Natural killer cell treated with Interleukin-12 subunit alpha and Interleukin-12 subunit beta and Interleukin-15 and Interleukin-18, amount 100 ng/mL, for 72 hours (primary cell): ENCODE data around the gene PTGR2. TPM values are rescaled to one million over a fixed set of nuclear protein-coding genes. Genes with fewer than 3 reads are reported as not detected.
A peak's percentile ranks its signal among the peaks of the same experiment; 100 is the strongest.
"Not testable (repeated sequence)": the region's sequence is repeated elsewhere in the genome, so short reads cannot be mapped to it uniquely, and the experiment has no call there.

Experiments
- ATAC-seq, 2 donors: fragments of 150-1000 bp; cut with Tn5 transposase in 1 of 2; sonication (Bioruptor Pico), chemical (Tn5 transposase) in 1 of 2; 2 replicates each; pipeline ENCODE4 v1.10.0; 2021
- DNase-seq: peaks from one replicate; pipeline ENCODE4 v3.0.0; 2022; ENCODE audit warnings: low spot score
- H3K27ac Mint-ChIP-seq, 2 donors: 1 replicate in 1 of 2; 2 replicates in 1 of 2; pipeline ENCODE4 v1.8.0; 2022; ENCODE audit warnings: mixed read lengths in 2 of 2, mild to moderate bottlenecking in 1 of 2, moderate library complexity in 1 of 2
- H3K27me3 Mint-ChIP-seq, 2 donors: 1 replicate in 1 of 2; 2 replicates in 1 of 2; pipeline ENCODE4 v1.8.0; 2022; ENCODE audit warnings: mixed read lengths in 2 of 2
- H3K36me3 Mint-ChIP-seq: one replicate; pipeline ENCODE4 v1.8.0; 2022; ENCODE audit warnings: mixed read lengths
- H3K4me1 Mint-ChIP-seq, 2 donors: 1 replicate in 1 of 2; 2 replicates in 1 of 2; pipeline ENCODE4 v1.8.0; 2022; ENCODE audit warnings: low read depth in 2 of 2, mixed read lengths in 2 of 2, mild to moderate bottlenecking in 1 of 2
- H3K4me3 Mint-ChIP-seq: one replicate; pipeline ENCODE4 v1.8.0; 2022; ENCODE audit warnings: mixed read lengths
- H3K9me3 Mint-ChIP-seq: 2 replicates; pipeline ENCODE4 v1.8.0; 2022; ENCODE audit warnings: mixed read lengths
- total RNA-seq, 2 donors: library from RNA; stranded (reverse); gene quantifications; one replicate each; pipeline ENCODE4 v1.2.3, GENCODE V29; 2022

Gene PTGR2
- total RNA-seq, 2 donors from 2014 or later, result 2.8 to 4.6 TPM

DNA sequence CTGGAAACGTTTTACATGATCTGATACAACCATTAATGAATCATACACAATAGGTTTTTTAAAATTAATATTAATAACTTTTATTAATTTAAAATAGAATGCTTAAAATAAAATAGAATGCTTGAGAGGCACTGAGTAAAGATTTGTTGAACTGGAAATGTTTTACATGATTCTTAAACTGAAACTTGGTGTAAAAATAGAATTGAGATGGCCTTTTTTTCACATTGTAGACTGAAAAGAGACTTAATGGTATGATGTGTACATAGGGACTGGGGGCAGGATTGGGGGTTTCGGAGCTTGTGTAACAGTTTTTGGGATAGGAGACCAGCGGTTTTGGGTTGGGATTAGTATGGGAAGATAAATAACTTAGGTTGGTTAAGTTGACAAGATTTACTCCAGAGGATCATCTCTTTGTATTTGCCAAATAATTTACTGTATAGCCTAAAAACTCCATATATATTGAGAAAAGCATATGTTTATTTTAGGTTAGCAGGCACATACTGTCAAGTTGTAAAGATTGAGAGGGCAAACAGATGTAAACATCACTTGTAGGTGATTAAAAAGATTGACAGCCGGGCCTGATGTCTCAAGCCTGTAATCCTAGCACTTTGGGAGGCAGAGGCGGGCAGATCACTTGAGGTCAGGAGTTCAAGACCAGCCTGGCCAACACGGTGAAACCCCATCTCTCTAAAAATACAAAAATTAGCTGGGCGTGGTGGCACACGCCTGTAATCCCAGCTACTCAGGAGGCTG lies 33.0 kb downstream of the PTGR2 start:
- no peak for ATAC-seq
- no peaks in the 10 kb centered on the region for H3K36me3 Mint-ChIP-seq
- H3K27me3 Mint-ChIP-seq, result no peaks in the 10 kb centered on the region
- no peak for DNase-seq
- H3K27ac Mint-ChIP-seq, result peak overlapping the region; percentile 35 to 63
- peak overlapping the region; percentile 93 for H3K4me3 Mint-ChIP-seq
- H3K9me3 Mint-ChIP-seq, result no peaks in the 10 kb centered on the region
- peaks cover 34 to 39% of the 10 kb centered on the region in 2 donors for H3K4me1 Mint-ChIP-seq

DNA sequence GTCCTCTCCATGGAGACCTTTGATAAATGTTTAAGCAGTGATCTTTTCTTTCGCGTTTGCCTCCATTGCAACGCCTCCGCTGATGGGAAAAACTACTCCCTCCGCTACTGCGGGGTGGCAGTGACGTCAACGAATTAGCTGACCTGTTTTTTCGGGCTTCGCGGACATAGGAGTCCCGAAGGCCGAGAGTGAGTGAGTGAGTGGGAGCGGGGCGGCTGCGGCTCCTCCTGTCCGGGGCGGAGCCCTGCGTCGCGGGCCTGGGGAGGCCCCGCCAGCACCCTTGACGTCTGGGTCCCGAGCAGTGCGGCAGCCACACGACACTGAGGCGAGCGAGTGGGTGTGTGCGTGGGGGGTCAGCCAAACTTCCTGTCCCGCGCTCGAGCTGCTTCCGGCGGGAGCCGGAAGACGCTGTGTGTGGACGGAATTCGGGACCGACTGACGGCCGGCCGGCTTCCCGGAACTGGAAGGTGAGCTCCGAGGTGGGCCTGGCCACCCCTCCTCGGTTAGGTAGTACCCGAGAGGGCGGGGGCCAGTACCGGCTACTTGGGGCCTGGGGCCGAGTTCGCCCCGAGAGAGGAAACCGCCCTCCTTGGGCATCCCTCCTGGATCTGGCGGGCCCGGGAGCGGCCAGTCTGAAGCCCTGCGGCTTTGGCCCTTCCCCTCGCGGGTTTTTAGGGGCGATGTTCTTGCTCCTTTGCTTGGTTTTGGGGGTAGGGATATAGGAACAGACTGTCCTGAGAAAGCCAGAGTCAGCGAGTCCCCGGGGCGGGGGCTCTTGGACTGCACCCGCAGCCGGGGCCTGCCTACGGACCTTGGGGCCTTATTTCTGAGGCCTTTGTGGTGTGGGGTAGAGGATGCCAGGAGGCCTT lies 35.1 kb downstream of the PTGR2 start, which contains the start of gene ZNF410:
ZNF410 (plus strand) TSS at position 411 of the 869 bp plus-strand sequence. CDS start 5,317 bp downstream, outside the sequence.
- DNase-seq, result peak; percentile 98
- no peaks in the 10 kb centered on the region for H3K36me3 Mint-ChIP-seq
- no peaks in the 10 kb centered on the region for H3K27me3 Mint-ChIP-seq
- peaks cover 37 to 42% of the 10 kb centered on the region in 2 donors for H3K4me1 Mint-ChIP-seq
- peak; percentile 100 for ATAC-seq
- peak within 1 kb of the TSS; percentile 97 to 100 for H3K27ac Mint-ChIP-seq
- peak within 1 kb of the TSS; percentile 93 for H3K4me3 Mint-ChIP-seq
- H3K9me3 Mint-ChIP-seq, result no peaks in the 10 kb centered on the region

DNA sequence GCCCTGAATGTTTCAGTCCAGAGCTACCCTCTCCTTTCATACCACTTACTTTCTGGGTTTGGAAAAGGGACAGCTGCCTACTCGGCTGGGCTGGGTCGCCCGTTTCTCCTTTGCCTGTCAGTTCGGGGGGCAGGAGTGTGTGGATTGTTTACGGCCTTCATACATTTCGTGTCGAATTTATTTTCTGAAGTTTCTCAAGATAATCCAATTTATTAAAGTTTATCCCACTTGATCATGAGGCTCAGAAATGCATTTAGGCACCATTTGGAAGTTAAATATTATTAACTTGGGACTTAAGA lies 35.6 kb downstream of the PTGR2 start:
- no peaks in the 10 kb centered on the region for H3K36me3 Mint-ChIP-seq
- H3K4me1 Mint-ChIP-seq, result peaks cover 41 to 45% of the 10 kb centered on the region in 2 donors
- peak overlapping the region; percentile 93 for H3K4me3 Mint-ChIP-seq
- DNase-seq (no peak), ATAC-seq (no peak)
- peak overlapping the region; percentile 97 to 100 for H3K27ac Mint-ChIP-seq
- no peaks in the 10 kb centered on the region for H3K27me3 Mint-ChIP-seq
- H3K9me3 Mint-ChIP-seq, result no peaks in the 10 kb centered on the region

- no peak for DNase-seq
- no peak for ATAC-seq
- Mint-ChIP-seq H3K4me3 (peak overlapping the region; percentile 93), H3K36me3 (no peaks in the 10 kb centered on the region), H3K27me3 (no peaks in the 10 kb centered on the region), H3K9me3 (no peaks in the 10 kb centered on the region), H3K27ac (peak overlapping the region; percentile 97 to 100), H3K4me1 (peaks cover 41 to 45% of the 10 kb centered on the region in 2 donors)
Observed at GRCh38 chr14:73887694-73888459, 36.2 kb downstream of the PTGR2 start.

DNA sequence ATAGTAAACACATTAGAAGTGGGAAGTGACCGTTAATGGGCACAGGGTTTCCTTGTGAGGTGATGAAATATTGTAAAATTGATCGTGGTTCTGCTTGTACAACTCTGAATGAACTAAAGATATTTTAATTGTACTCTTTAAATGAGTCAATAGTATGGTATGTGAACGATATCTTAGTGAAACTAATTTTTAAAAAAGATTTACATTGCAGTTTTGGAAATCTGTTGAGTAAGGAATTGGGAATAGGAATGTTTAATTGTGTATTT lies 36.8 kb downstream of the PTGR2 start:
- Mint-ChIP-seq H3K36me3 (no peaks in the 10 kb centered on the region), H3K4me1 (peaks cover 41 to 45% of the 10 kb centered on the region in 2 donors), H3K27me3 (no peaks in the 10 kb centered on the region), H3K9me3 (no peaks in the 10 kb centered on the region), H3K27ac (peak overlapping the region; percentile 97 to 100), H3K4me3 (peak overlapping the region; percentile 93)
- no peak for ATAC-seq
- no peak for DNase-seq

GRCh38 chr14:73888971-73889370 lies 37.3 kb downstream of the PTGR2 start:
- H3K4me1 Mint-ChIP-seq, result peaks cover 45 to 50% of the 10 kb centered on the region in 2 donors
- H3K4me3 Mint-ChIP-seq, result peak overlapping the region; percentile 93
- DNase-seq (no peak), ATAC-seq (no peak)
- peak overlapping the region; percentile 97 to 100 for H3K27ac Mint-ChIP-seq
- H3K27me3 Mint-ChIP-seq, result no peaks in the 10 kb centered on the region
- peaks cover 4% of the 10 kb centered on the region for H3K36me3 Mint-ChIP-seq
- no peaks in the 10 kb centered on the region for H3K9me3 Mint-ChIP-seq

DNA sequence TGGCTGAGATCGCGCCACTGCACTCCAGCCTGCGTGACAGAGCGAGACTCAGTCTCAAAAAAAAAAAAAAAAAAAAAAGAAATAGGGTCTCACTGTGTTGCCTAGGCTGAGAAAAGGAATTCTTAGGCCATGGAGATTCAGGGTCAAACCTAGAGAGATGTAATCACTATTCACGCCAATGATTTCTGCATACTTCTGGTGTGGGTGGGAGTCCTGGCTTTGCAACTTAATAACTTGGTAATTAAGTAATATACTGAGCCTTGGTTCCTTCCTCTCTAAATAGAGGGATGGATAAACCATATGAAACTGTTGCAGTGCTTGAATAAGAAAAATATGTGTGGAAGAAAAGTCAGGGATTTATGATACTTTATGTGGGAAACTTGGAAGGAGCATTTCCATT lies 37.7 kb downstream of the PTGR2 start:
- H3K9me3 Mint-ChIP-seq, result no peaks in the 10 kb centered on the region
- H3K4me1 Mint-ChIP-seq, result peaks cover 46 to 49% of the 10 kb centered on the region in 2 donors
- DNase-seq (no peak), ATAC-seq (no peak)
- peak overlapping the region in 1 of 2 donors; percentile 97 for H3K27ac Mint-ChIP-seq
- peaks cover 9% of the 10 kb centered on the region for H3K36me3 Mint-ChIP-seq
- peak overlapping the region; percentile 39 for H3K4me3 Mint-ChIP-seq
- H3K27me3 Mint-ChIP-seq, result no peaks in the 10 kb centered on the region

GRCh38 chr14:73894180-73894687 lies 42.6 kb downstream of the PTGR2 start:
- Mint-ChIP-seq H3K4me1 (peaks cover 22 to 28% of the 10 kb centered on the region in 2 donors), H3K36me3 (peaks cover 25% of the 10 kb centered on the region)
- DNase-seq, H3K27ac Mint-ChIP-seq, ATAC-seq, H3K9me3 Mint-ChIP-seq, H3K27me3 Mint-ChIP-seq, H3K4me3 Mint-ChIP-seq: not testable (repeated sequence)

DNA sequence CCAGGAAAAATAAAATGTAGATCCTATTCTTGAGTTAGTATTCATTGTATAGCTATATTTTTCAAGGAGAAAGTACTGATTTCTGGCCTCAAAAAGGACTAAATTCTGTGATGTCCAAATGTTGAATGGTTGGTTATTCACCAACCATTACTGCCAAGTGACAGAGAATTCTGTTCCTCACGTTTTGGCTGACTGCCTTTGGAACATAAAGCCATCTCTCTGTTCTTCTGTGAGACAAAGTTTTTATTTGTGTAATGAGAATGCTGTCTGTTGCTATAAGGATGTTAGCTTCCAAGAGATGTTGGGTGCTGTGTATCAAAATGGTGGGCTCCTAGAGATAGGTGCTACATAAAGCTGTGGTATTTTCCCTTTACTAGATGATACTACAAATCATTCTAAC lies 44.3 kb downstream of the PTGR2 start:
- DNase-seq (no peak), ATAC-seq (no peak)
- peak overlapping the region; percentile 9 to 34 for H3K27ac Mint-ChIP-seq
- H3K36me3 Mint-ChIP-seq, result peaks cover 25% of the 10 kb centered on the region
- no peak overlapping the region for H3K4me3 Mint-ChIP-seq
- no peaks in the 10 kb centered on the region for H3K9me3 Mint-ChIP-seq
- no peaks in the 10 kb centered on the region for H3K27me3 Mint-ChIP-seq
- peaks cover 18 to 25% of the 10 kb centered on the region in 2 donors for H3K4me1 Mint-ChIP-seq

DNA sequence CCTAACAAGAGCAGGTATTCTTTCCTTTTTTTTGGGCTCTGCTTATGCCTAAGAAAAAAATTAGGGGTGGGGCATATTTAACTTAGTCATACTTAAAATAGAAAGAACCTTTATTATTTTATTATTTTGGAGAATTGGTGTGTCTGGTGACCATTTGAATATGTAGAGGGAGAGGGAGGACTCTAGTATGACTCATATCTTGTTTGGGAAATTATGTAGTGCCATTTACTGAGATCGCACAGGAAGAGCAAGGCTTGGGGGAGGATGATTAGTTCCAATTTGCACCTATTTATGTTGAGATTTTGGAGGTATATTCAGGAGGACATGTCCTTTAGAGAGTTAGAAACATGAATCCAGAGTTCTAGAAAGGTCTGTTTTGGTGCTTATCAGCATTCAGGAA lies 44.9 kb downstream of the PTGR2 start:
- Mint-ChIP-seq H3K36me3 (peaks cover 25% of the 10 kb centered on the region), H3K9me3 (no peaks in the 10 kb centered on the region), H3K4me3 (no peak overlapping the region), H3K27ac (peak overlapping the region; percentile 9 to 34), H3K27me3 (no peaks in the 10 kb centered on the region), H3K4me1 (peaks cover 18 to 22% of the 10 kb centered on the region in 2 donors)
- ATAC-seq, result no peak
- no peak for DNase-seq

- H3K36me3 Mint-ChIP-seq, result peaks cover 19% of the 10 kb centered on the region
- H3K27ac Mint-ChIP-seq, result no peak overlapping the region
- no peaks in the 10 kb centered on the region for H3K27me3 Mint-ChIP-seq
Observed at GRCh38 chr14:73903028-73903427, 51.4 kb downstream of the PTGR2 start.

GRCh38 chr14:73909681-73910080 lies 58.0 kb downstream of the PTGR2 start:
- Mint-ChIP-seq H3K4me3 (no peak overlapping the region), H3K27me3 (no peaks in the 10 kb centered on the region), H3K9me3 (no peaks in the 10 kb centered on the region), H3K27ac (peak overlapping the region in 1 of 2 donors; percentile 20), H3K4me1 (peaks cover 8 to 13% of the 10 kb centered on the region in 2 donors), H3K36me3 (peaks cover 64% of the 10 kb centered on the region)
- DNase-seq (no peak), ATAC-seq (no peak)

More at GRCh38 chr14:73903028-73903427, 51.4 kb downstream of the PTGR2 start:
- H3K4me3 Mint-ChIP-seq, result no peak overlapping the region
- no peaks in the 10 kb centered on the region for H3K4me1 Mint-ChIP-seq
- H3K9me3 Mint-ChIP-seq, result no peaks in the 10 kb centered on the region
- DNase-seq, result no peak
- no peak for ATAC-seq

DNA sequence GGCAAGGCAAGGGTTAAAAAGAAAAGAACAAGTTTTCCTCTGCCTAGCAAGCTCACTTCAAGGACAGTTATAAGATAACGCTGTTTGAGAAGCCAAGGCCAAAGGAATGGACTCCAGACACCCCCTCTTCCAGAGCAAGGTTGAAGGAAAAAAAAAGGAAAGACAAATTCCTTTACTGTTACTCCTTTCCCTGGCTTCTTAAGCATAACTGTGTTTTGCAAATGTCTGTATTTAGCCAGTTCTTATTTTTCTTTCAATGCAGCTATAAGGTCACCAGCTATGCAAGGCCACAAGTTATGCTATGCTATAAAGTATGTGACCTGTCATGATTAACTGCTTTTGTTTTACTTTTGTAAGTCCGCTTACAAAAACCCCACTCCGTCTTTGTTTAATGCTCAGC lies 61.6 kb downstream of the PTGR2 start:
- Mint-ChIP-seq H3K4me1 (peaks cover 8 to 20% of the 10 kb centered on the region in 2 donors), H3K27ac (no peak overlapping the region), H3K4me3 (no peak overlapping the region), H3K9me3 (no peaks in the 10 kb centered on the region), H3K27me3 (no peaks in the 10 kb centered on the region), H3K36me3 (peaks cover 55% of the 10 kb centered on the region)
- ATAC-seq (no peak), DNase-seq (no peak)
